GM19324 (cell line): ENCODE data around the gene TEX19.

ENCODE experiments used
- ATAC-seq: cut with Tn5 transposase; IDR thresholded peaks from one replicate; pipeline ENCODE4 v1.9.1; 2021; ENCODE audit warnings: mild to moderate bottlenecking, moderate library complexity; ENCODE audit not compliant: unreplicated experiment, low FRiP score

TEX19 gene

GRCh38 chr17:82320956-82321927 is 37.8 kb upstream of the TEX19 start:
- no peak for ATAC-seq

- no peak for ATAC-seq
These were observed 37.0 kb upstream of the TEX19 start for GRCh38 chr17:82321947-82322466.

GRCh38 chr17:82322526-82323453 is 36.3 kb upstream of the TEX19 start:
- ATAC-seq: no peak

GRCh38 chr17:82323514-82324234 is 35.4 kb upstream of the TEX19 start:
- no peak for ATAC-seq

GRCh38 chr17:82324566-82325285 is 34.3 kb upstream of the TEX19 start:
- no peak for ATAC-seq

GRCh38 chr17:82325286-82326180 is 33.5 kb upstream of the TEX19 start:
- no peak for ATAC-seq

DNA sequence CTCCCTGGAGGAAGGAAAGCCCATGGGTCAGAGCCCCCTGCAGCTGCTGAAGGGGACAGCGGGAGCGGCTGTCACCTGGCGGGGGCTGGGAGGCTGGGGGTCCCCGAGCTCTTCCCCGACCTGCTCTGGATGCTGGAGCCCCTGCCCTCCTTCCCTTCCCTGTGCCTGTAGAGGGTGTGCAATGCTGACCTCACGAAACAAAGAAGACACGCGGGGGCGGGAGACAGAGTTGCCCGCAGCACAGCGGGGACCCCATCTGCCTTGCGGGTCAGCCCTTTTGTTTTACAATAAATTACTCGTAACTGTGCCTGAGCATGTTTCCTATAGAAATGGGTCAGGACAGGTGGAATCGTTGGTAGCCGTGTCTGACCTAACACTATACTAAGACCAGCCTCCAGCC is 31.8 kb upstream of the TEX19 start:
- ATAC-seq: no peak

GRCh38 chr17:82327757-82328140 is 31.3 kb upstream of the TEX19 start:
- ATAC-seq: no peak

GRCh38 chr17:82328141-82328993 is 30.7 kb upstream of the TEX19 start:
- ATAC-seq: no peak

- ATAC-seq: no peak
These were observed 30.0 kb upstream of the TEX19 start for GRCh38 chr17:82328994-82329507.

GRCh38 chr17:82329683-82330321 is 29.2 kb upstream of the TEX19 start:
- no peak for ATAC-seq

DNA sequence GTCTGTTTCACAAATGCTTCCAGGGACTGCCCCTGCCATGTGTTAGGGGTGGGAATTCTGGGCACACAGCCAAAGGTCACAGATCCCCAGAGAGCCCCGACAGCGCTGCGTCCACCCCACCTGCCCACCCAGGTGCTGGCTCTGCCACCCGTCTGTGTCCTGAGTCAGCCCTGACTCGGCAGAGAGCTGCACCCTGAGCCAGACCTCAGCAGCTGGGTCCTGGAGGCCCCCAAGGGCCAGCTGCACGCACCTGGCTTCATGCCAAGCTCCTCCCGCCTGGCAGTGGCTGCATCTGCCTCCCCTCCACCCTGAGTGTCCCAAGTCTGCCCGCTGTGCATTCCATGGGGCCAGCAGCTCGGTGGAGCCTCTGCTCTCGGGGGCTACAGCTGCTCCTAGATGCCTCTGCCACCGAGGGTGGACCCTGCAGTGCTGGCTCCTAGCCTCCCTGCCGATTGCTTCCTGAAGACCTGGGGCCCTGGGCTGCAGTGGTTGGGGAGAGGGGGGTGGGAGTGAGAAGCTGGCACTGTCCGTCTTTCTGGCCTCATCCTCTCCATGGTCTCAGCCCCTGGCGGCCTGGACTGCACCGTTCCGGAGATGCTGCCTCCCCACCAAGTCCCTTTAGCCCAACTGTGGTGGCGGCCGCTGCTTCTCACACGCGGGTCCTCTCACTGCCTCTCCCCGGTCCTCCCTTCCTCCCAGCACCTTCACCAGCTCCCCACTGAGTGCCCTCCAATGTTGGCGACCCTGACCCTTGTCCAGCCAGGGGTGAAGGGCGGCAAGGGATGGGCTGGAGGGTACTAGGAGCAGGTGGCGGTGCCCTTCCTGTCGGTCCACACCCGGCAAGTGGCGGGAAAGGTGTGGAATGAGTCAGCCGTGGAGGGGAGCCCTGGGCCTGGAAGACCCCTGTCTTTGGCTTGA is 28.5 kb upstream of the TEX19 start:
- ATAC-seq: no peak

DNA sequence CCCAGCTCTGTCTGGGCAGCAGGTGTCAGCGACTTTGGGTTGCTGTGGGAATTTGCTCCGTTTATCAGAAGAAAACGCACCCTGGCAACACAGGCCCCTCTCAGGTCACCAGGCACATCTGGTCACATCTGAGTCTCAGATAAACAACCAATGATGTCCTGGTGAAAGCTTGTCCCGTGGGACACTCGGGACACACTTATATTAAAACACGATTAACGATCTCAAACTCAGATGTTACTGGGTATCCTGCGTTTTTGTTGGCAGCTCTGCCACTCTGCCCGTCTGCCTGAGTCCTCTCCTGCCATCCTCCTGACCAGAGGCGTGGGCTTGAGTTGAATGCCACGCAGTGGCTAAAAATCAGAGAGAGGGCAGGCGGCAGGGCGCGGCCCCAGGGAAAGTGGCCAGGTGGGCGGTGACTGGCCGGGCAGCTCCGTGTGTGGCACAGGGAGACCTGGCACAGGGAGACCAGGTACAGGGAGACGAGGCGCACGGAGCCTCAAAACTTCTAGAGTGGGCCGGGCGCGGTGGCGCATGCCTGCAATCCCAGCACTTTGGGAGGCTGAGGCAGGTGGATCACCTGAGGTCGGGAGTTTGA is 27.6 kb upstream of the TEX19 start:
- no peak for ATAC-seq

DNA sequence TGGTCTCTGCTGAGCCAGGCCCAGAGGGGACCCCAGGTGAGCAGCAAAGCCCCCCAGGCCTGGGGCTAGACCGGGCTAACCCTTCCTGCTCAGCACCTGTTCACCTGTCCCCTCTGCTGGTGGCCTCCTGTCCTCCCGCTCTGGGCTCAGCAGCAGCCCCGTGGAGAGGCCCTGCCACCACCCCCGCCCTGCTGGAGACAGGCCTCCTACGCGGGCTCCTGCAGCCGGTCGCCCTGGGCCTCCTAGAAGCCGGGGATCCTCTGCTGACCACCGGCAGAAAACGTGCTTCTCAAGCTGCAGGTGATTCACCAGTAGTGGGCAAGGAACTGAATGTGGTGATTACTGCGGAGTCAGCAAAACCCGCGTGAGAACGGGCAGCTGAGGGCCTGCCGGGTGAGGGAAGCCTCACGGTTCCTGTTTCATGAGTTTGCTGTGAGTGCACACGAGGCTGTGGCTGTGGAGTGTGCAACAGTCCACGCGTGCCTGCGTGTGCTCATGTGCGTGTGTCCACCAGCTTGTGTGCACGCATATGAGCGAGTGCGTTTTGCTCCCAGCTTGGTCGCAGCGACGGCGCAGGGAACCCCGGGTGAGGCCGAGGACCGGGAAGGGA is 26.3 kb upstream of the TEX19 start:
- ATAC-seq: no peak
